Brain microvascular endothelial cell (primary cell): ENCODE data around the gene GOLGA6D.
"Not testable (repeated sequence)": the region's sequence is repeated elsewhere in the genome, so short reads cannot be mapped to it uniquely, and the experiment has no call there.

ENCODE experiments used
- DNase-seq: peaks from one replicate; pipeline ENCODE4 v3.0.0-alpha.2; 2020
- H3K27ac ChIP-seq: fragments of 250-450 bp; sonication (Bioruptor Pico); 2 replicates; pipeline ENCODE4 v1.5.1; 2020; ENCODE audit warnings: mild to moderate bottlenecking, moderate library complexity
- H3K27me3 ChIP-seq: fragments of 250-450 bp; sonication (Bioruptor Pico); replicated peaks from 2 replicates; pipeline ENCODE4 v1.5.1; 2020; ENCODE audit warnings: mild to moderate bottlenecking
- H3K36me3 ChIP-seq: fragments of 250-450 bp; sonication (Bioruptor Pico); replicated peaks from 2 replicates; pipeline ENCODE4 v1.5.1; 2020; ENCODE audit warnings: mild to moderate bottlenecking
- H3K4me3 ChIP-seq: 2 replicates; pipeline ENCODE4 v1.5.1; 2011; ENCODE audit warnings: low read depth, mild to moderate bottlenecking, control low read depth, low read length, moderate library complexity
- in situ Hi-C: cut with HindIII; loops from 2 replicates; pipeline ENCODE4 v1.10.0; 2017; ENCODE audit warnings: low sequenced_read_pairs, low pct_ligation_motif_present
- TF ChIP-seq, protein P1 (sequence below): IDR thresholded peaks from 2 replicates; pipeline ENCODE4 v1.5.1; 2011; ENCODE audit warnings: low read depth, mild to moderate bottlenecking, moderate library complexity, low read length, control low read depth, inconsistent platforms; ENCODE audit errors: missing control alignments

Gene GOLGA6D

DNA sequence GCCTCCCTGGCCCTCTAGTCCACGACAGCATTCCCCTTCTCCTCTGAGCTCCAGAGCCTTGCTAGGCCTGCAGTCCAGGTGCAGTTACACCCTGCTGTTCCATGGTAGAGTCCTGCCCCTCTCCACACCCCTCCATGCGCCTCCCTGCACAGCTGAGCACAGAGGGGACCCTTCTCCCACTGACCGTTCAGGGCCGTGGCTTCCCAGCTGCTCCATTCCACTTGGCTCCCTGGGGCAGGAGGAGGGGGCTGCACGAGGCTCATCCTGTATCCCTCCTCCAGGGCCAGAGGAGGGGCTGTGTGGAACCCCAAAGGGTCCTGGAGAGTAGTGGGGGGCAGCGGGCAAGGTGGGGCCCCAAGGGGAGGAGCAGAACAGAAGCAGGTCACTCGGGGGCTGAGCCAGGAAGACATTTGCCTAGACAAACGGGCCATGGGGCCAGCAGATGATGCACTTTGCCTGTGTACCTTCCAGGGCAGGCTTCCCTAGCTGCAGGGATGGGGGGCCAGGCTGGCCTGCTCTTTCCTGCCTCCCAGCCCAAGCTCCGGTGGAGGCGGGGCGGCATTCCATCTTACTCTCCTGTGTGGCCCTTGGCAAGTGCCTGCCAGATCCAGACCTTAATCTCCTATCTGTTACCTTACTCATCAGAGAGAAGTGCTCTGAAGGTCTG lies 45.2 kb upstream of the GOLGA6D start:
- no peak overlapping the region for H3K27ac ChIP-seq
- H3K27me3 ChIP-seq: peaks cover 4% of the 10 kb centered on the region
- in situ Hi-C loops: no loop called here
- no peak for DNase-seq
- TF ChIP-seq, protein P1, sequence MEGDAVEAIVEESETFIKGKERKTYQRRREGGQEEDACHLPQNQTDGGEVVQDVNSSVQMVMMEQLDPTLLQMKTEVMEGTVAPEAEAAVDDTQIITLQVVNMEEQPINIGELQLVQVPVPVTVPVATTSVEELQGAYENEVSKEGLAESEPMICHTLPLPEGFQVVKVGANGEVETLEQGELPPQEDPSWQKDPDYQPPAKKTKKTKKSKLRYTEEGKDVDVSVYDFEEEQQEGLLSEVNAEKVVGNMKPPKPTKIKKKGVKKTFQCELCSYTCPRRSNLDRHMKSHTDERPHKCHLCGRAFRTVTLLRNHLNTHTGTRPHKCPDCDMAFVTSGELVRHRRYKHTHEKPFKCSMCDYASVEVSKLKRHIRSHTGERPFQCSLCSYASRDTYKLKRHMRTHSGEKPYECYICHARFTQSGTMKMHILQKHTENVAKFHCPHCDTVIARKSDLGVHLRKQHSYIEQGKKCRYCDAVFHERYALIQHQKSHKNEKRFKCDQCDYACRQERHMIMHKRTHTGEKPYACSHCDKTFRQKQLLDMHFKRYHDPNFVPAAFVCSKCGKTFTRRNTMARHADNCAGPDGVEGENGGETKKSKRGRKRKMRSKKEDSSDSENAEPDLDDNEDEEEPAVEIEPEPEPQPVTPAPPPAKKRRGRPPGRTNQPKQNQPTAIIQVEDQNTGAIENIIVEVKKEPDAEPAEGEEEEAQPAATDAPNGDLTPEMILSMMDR: no peak
- no peak overlapping the region for H3K4me3 ChIP-seq
- H3K36me3 ChIP-seq: no peaks in the 10 kb centered on the region

DNA sequence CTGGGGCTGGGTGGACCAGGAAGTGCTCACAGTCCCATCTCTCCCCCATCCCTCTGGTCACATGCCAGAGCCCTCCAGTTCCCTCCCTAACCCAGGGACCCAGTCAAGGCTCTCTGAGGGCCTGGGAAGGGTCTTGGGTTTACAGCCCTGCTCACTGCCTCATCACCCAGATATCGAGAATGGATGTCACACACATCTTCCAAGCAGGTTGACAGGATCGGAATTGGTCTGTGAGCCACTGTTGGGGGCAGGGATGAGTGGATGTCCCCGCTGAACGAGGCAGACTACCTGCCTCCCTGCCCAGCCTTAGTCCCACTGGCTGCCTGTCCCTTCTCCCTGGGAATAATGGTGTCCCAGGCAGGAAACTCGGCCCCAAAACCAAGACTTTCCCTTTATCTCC lies 44.5 kb upstream of the GOLGA6D start:
- H3K27ac ChIP-seq: no peak overlapping the region
- H3K4me3 ChIP-seq: no peak overlapping the region
- H3K36me3 ChIP-seq: no peaks in the 10 kb centered on the region
- peaks cover 4% of the 10 kb centered on the region for H3K27me3 ChIP-seq
- DNase-seq: no peak
- in situ Hi-C loops: no loop called here
- TF ChIP-seq, protein P1: no peak

DNA sequence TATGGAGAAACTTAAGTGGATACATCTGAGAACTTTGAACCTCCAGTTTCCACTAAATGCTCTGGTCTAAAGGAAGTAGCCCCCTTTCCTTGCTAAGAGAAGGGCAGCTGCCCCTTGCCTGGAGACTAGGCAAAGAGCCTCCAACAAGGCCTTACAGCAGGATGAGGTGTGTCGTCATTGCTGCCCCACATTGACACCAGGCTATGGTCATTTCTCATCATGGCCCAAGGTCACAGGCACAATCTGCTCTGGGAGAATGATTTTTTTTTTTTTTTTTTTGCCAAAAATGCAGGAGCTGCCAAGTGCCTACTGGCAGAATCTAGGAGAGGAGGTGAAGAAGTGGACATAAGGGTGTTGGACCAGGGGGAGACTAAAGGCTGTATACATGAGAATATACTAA lies 36.9 kb upstream of the GOLGA6D start:
- in situ Hi-C loops, DNase-seq, H3K27ac ChIP-seq, H3K4me3 ChIP-seq, H3K36me3 ChIP-seq: not testable (repeated sequence)
- peaks cover 16% of the 10 kb centered on the region for H3K27me3 ChIP-seq

DNA sequence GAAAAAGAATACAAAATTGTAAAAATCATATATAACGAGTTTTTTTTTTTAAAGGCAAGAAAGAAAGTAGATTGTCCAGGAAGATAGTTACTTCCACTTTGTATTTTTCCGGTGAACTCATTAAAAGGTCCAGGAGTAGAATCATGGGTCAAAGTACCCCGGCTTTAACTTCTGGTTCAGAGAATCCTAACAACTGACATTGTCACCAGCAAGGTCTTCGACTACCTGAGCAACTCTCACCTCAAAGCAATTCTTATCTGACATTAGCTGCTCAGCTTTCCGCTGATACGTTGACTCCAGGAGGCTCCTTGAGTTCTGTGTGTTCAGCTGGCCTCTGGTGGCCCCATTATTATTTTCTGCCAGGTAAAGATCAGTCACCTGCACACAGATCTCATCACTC lies 33.6 kb upstream of the GOLGA6D start:
- H3K4me3 ChIP-seq, H3K36me3 ChIP-seq, DNase-seq, H3K27ac ChIP-seq, in situ Hi-C loops: not testable (repeated sequence)
- peaks cover 16% of the 10 kb centered on the region for H3K27me3 ChIP-seq

GRCh38 chr15:75249726-75250125 lies 32.9 kb upstream of the GOLGA6D start:
- TF ChIP-seq, protein P1: no peak
- DNase-seq: no peak
- Histone ChIP-seq H3K27me3 (peaks cover 16% of the 10 kb centered on the region), H3K4me3 (no peak overlapping the region), H3K36me3 (no peaks in the 10 kb centered on the region), H3K27ac (no peak overlapping the region)
- in situ Hi-C loops: no loop called here

- H3K27ac ChIP-seq, in situ Hi-C loops, DNase-seq, H3K4me3 ChIP-seq, H3K36me3 ChIP-seq: not testable (repeated sequence)
- H3K27me3 ChIP-seq: peaks cover 16% of the 10 kb centered on the region
These were observed 31.3 kb upstream of the GOLGA6D start for GRCh38 chr15:75251343-75251742.

GRCh38 chr15:75252285-75252684 lies 30.4 kb upstream of the GOLGA6D start:
- H3K27me3 ChIP-seq: peaks cover 16% of the 10 kb centered on the region
- in situ Hi-C loops, H3K27ac ChIP-seq, DNase-seq, H3K36me3 ChIP-seq, H3K4me3 ChIP-seq: not testable (repeated sequence)
- TF ChIP-seq, protein P1: peak; percentile 23

DNA sequence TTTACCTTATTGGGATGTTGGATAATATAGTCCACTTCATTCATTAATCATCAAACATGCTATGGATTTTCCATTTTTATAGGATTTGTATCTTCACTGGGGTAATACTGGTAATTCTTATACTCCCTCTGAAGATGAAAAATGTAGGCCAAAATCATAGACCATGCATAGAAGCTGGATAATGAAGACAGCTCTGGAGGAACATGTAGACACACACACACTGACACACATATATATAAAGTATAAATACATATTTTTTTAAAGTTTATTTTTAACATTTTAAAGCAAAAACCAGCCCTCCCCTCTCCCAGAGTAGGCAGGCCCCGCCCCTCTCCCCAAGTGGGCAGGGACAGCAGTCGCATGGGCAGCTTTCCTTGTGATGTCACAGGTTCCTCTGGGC lies 24.6 kb upstream of the GOLGA6D start, which contains the start of gene GOLGA6C:
Gene GOLGA6C, plus strand, starts transcription at position 301 of the 400 bp plus-strand sequence. CDS start 265 bp downstream, outside the sequence.
- in situ Hi-C loops, H3K36me3 ChIP-seq, H3K27me3 ChIP-seq, DNase-seq, H3K27ac ChIP-seq, H3K4me3 ChIP-seq: not testable (repeated sequence)

DNA sequence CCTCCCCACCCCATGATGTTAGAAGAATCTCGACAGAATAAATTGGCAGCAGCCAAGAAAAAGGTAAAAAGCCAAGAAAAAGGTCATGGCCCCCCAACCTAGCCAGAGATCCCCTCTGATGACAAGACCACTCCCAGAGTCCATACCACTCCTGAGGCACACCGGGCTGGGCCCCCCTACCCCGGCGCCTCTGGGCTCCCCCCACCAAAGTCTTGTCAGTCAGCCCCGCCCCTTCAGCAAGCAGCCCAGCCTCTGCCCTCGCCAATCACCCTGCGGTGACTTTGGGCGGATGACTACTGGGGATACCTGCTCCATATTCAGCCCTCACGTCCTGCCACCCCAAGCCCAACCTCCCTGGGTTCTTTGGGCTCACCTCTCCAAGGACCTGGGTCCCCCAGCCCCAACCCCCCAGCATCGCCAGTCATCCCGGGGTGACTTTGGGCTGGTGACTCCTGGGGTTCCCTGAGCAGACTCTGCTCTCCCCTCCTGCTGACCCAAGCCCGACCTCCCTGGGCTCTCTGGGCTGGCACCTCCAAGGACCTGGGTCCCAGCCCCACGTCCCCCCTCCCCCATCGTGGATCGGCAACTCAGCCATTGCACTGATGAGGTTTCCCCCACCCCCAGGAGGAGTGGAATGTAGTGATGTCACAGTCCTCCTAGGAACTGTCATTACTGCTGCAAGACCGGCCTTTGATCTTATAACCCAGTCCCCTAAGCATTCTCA lies 23.9 kb upstream of the GOLGA6D start:
- DNase-seq, in situ Hi-C loops, H3K36me3 ChIP-seq, H3K4me3 ChIP-seq, H3K27me3 ChIP-seq, H3K27ac ChIP-seq: not testable (repeated sequence)

DNA sequence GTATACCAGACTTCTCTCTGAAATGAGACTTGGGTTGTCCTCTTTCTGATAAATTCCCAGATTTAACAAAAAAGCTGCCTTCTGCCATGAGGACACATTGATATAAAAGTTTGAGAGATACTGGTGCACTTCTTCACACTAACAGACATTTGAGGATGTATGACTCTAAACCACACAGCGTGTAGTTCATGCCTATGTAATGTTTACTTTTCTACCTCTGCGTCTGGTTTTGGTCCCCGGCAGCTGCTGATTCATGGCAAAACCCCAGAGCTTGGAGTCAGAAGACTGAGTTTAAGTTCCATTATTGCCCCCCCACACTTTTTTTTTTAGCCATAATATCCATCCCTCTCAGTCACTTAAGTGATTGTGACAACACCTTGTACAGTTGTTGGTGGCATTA lies 22.8 kb upstream of the GOLGA6D start:
- in situ Hi-C loops, H3K27me3 ChIP-seq, H3K36me3 ChIP-seq, H3K4me3 ChIP-seq, DNase-seq, H3K27ac ChIP-seq: not testable (repeated sequence)
